NCI-H2081 treated with DMSO at 0.1 percent for 48 hours (cell line): ENCODE measurements around the gene DYRK3.
A peak's percentile ranks its signal among the peaks of the same experiment; 100 is the strongest.
"Not testable (repeated sequence)": the region's sequence is repeated elsewhere in the genome, so short reads cannot be mapped to it uniquely, and the experiment has no call there.

ENCODE experiments used
- DNase-seq: peaks from one replicate; lab custom pipeline; 2025; lab: John Stamatoyannopoulos, UW

The DYRK3 gene

GRCh38 chr1:206631085-206631509, 4.2 kb upstream of the DYRK3 start:
- DNase-seq, result peak; percentile 68

DNA sequence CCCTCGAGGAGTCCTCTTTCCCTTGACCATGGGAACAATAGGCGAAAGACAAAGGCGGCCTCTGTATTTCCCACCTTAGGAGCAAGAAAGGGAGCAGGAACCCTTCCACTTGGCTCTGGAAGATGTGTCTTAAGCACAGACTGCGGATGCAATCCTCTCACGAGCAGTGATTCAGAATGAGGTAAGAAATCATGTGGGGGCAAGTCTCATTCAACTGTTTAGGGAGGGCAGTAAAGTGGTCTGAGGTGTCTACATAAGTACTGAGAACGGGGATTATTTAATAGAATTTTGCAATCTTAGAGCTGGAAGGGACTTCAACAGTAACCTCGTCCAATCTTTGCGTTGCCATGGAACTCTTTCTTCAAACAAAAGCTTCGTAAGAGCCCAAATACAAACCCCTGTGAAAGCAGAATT, 1.6 kb upstream of the DYRK3 start:
- DNase-seq, result no peak

GRCh38 chr1:206634365-206635079, 814 bp upstream of the DYRK3 start:
- DNase-seq, result no peak

DNA sequence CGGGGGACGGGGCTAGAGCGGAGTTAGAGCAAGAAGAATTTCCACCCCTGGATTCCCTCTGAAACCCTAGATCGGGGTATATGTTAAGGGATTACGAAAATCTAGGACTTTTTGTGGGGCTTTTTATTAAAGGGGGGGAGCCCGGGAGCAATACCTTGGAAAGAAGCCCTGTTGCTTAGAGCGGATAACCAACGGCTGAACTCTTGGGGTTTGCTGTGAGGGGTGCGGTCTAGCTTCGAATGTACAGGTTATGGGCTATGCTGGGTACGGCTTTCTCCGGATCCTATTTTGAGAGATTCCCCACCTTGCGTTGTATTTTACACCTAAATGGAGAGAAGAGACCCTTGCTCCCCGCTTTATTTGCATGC, 626 bp downstream of the DYRK3 start:
- DNase-seq, result no peak

- no peak for DNase-seq
Observed at GRCh38 chr1:206636671-206637070, 1.3 kb downstream of the DYRK3 start.

DNA sequence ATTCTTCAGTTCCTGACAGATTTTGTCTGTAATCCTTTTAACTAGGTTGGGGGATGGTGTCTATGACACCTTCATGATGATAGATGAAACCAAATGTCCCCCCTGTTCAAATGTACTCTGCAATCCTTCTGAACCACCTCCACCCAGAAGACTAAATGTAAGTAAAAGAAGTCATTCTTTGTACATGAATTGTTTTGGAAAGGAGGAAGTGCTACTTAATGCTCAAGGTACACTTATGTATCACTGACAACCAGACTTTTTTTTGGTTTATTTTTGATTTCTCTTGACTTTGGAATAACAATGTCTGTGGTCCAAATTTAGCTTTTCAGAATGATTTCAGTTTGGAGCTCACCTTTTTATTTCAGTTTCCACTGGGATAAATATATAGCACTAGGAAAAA, 2.3 kb downstream of the DYRK3 start:
- DNase-seq, result no peak

DNA sequence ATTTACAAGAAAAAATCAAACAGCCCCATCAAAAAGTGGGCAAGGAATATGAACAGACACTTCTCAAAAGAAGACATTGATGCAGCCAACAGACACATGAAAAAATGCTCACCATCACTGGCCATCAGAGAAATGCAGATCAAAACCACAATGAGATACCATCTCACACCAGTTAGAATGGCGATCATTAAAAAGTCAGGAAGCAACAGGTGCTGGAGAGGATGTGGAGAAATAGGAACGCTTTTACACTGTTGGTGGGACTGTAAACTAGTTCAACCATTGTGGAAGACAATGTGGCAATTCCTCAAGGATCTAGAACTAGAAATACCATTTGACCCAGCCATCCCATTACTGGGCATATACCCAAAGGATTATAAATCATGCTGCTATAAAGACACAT, 6.7 kb downstream of the DYRK3 start:
- DNase-seq, result not testable (repeated sequence)

DNA sequence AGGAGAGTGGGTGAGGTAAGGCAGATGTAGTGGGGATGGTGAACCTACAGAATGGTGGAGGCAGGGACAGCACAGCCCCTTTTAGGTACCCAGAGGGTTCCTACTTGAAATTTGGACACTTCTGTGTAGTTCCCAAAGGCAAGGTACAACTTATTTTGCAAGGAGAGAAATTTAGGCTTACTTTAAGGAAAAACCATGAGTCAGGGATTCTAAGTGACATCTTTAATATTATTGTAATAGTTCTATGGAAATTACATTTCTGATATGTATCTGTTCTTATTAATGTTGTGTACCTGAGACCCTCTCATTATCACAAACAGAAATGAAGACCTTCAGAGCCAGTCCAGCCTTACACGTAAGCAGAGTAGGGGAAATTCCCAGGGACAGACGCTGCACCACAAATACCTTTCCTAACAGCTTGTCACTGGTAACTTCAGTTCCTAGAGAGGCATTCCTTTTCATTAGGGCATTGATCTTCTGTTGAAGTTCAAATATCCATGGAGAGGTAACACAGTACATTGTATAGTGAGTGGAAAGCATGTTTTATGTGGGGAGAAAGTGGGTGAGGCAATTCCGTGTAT, 7.9 kb downstream of the DYRK3 start:
- no peak for DNase-seq

DNA sequence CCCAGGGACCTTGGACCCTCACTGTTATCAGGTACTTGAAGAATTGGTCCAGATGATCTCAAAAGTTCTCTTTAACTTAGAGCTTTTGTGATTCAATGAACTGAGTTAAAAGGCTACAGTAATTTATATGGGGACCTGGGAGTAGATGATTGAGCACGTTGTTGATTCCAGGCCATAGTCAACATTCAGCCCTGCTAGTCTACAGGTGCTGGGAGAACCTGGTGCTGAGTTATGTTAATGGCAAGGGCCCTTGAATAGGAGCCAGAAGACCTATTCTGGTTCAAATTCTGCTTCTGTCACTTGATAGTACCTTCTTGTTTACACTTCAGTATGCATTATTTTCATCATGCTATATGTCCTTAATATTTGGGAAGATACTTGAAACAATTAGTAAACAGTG, 11.2 kb downstream of the DYRK3 start:
- DNase-seq, result no peak

- DNase-seq, result no peak
Observed at GRCh38 chr1:206647224-206647623, 11.9 kb downstream of the DYRK3 start.

DNA sequence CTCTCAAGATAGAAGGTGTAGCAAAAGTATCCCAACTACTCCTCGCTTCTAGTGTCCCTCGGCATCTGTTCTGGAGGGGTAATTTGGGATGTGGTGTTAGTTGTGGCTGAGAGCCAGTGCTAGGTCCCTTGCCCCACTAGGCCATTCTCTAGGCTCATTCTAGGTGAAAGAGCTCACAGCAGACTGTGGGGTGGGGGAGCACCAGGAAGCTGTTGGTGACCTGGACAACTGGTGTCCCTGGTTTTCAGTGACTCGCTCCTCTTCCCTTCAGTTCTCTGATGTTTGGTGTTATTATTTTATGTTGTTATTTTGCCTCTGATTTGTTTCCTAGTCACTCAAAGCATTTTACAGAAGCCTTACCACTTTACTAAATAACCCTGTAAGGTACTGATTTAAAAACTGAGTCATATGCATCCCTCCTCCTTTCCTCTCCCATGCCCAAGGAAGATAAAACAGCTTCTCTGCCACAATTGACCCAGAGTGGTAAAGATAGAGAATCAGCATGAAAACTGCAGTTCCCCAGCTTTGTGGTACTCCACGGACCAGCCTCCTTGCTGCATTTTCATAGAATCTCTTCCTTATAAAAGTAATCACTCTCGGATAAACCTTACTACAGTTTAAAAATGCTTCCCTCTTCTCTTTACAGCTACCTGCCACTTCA, 14.1 kb downstream of the DYRK3 start:
- DNase-seq, result no peak

DNA sequence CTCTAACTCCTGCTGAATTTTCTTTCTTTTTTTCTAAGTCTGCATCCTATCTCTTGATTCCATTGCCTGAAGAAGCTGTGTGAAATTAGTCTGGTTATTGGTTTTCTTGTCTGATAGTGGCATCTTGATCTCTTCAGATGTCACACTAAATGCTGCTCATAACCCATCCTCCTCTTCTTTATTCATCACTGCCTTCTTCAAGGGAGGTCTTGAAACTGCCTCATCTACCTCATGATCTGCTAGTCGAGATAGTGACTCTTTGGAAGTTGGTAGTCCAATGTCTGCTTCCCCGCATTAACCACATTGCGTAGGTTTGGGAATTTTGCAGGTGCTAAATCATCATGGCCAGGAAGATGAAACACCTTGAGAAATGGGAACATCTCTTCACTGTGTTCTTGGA, 15.7 kb downstream of the DYRK3 start:
- no peak for DNase-seq

DNA sequence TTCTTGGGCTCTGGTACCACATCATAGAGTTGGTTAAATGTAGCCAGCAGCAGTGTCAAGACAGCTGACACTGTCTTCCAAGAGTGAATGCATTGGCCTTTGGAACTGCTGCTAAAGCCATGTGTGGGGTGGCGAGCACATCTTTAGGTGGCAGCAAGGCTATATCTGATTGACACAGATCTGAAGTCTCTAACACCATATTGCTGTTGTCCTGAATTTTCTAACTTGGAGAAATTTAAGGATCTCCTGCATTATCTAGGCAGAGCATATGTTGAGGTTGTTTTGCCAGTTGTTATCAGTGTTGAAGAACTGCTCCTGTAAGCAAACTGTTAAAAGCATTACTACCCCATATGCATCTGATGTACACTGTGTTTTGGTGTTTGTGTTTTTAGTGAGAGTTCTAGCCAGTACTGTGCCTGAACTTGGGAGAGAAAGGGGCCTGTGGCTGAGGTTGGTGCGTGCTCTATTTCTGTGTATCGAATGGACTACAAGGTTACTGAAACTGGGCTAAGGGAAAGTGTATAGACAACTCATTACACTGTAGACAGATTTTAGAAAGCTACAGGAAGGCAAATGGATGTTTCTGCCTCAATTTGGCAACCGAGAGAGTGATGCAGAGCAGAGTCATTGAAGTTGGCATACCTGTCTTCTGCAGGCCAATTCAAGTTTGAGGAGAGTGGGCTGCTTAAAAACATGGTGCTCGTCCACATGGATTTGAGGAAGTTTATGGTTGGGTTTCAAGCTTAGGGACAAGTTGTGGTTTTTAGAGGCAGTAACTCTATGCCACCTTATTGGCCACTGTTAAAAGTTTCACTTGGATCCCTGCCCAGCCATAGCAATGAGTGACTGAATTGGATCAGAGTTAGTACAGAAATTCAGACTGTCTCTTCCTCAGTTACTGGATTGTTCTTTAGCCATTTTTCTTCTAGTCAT, 16.9 kb downstream of the DYRK3 start:
- DNase-seq, result no peak

- DNase-seq, result no peak
Observed at GRCh38 chr1:206653715-206654459, 18.6 kb downstream of the DYRK3 start.

GRCh38 chr1:206654828-206655227, 19.5 kb downstream of the DYRK3 start:
- no peak for DNase-seq

DNA sequence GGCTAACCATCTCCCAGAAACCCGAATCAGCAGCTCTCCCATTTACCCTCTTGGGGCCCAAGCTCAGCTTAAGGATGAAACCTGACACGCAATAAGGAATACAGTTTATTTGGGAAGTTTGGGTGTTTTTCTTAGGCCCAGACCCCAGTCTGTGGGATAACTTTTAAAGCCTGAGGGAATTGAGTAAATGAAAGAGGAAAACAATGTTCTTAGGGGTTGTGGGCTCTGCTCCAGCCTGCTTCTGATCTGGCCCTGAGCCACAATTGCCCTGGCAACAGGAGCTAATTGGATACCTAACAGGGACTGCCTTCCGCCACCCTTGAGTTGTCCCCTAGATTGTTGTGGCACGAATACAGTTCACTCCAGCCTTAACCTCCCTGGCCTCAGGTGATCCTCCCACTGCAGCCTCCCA, 20.1 kb downstream of the DYRK3 start:
- DNase-seq, result no peak

DNA sequence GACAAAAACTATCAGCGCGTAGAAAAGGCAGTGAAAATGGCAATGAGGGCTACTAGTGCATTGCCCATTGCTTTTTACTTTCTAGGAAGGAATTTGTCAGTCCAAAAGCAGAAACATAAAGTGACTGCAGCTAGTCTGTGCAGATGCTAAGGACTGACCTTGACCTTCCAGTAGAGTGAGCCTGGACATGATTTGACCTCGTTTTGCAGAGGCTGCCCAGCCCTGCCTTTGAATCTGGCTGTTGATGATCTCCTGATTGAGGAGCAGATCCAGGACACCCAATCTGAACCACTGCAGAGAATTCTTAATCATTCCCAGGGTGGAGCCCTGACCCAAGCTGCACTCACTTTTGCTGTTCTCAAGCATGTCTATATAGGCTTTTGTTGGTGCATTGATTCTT, 21.6 kb downstream of the DYRK3 start:
- no peak for DNase-seq

GRCh38 chr1:206657751-206658150, 22.4 kb downstream of the DYRK3 start:
- DNase-seq, result no peak

DNA sequence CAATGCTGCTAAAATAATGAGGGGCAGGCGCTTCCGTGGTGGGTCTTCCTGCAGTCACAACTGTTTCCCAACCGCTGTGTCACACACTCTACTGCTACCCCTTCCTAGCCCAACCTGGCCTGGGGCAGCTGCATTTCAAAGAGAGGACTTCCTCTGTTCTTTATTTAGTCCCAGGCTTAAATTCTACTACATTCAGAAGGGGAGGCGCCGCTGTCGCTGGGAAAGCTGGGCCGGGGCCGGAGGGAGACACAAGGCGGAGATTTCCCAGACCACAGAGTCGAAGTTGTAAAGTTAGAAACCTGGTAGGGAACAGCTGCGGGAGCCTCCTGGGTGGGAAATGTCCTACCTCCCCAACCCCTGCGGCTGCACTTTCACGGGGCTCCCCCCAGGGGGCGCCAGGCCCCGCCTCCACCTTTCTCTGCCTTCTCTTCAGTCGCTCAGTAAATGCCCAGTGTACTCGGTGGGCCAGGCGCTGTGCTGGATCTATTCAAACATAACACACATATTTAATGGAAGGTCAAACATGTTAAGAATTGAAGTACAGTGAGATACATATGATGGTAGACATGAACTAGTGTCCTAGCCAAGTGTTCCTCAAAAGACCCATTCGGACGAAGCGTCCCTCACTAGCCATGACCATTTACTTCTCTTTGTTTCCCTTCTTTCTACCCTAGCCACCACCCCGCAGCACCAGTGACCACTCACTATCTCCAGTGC, 23.1 kb downstream of the DYRK3 start:
- no peak for DNase-seq

- DNase-seq, result no peak
Observed at GRCh38 chr1:206658981-206659273, 23.6 kb downstream of the DYRK3 start.

DNA sequence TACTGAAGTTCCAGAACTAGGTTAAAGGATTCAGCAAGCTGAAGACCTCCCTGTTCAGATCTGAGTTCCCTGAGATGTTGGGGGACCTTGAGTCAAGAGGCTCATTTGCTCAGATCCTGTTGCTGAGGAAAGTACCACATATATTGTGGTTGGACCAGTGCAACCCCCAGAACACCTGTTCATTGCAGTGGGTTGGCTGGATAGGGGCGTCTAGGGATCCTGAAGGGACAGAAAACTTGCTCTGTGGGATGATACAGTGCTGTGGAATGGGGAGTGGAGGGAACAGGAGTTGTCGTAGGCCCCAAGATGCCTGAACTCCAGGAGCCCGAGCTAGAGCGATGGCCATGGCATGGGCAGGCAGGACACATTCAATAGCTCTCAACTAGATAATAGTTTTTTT, 24.8 kb downstream of the DYRK3 start:
- DNase-seq, result no peak
